HG03097 (cell line): ENCODE results near the gene FTCD.
"Not testable (repeated sequence)": the region's sequence is repeated elsewhere in the genome, so short reads cannot be mapped to it uniquely, and the experiment has no call there.

Source experiments
- ATAC-seq: cut with Tn5 transposase; IDR thresholded peaks from one replicate; pipeline ENCODE4 v1.9.1; 2021; ENCODE audit not compliant: unreplicated experiment, low FRiP score

Gene FTCD

GRCh38 chr21:46188226-46189212 is 33.1 kb upstream of the FTCD start:
- ATAC-seq = no peak

- ATAC-seq = no peak
These were observed 32.4 kb upstream of the FTCD start for GRCh38 chr21:46187814-46188213.

GRCh38 chr21:46187261-46187660 is 31.9 kb upstream of the FTCD start:
- no peak for ATAC-seq

GRCh38 chr21:46185716-46186115 is 30.3 kb upstream of the FTCD start:
- ATAC-seq = no peak

GRCh38 chr21:46184625-46185555 is 29.5 kb upstream of the FTCD start:
- ATAC-seq = no peak

- no peak for ATAC-seq
These were observed 28.7 kb upstream of the FTCD start, which contains the start of gene SPATC1L for GRCh38 chr21:46183910-46184624. TSS of gene SPATC1L (minus strand) at chr21:46184459. CDS start at chr21:46182816, 1,643 bp downstream.

GRCh38 chr21:46183337-46183909 is 28.0 kb upstream of the FTCD start:
- ATAC-seq = not testable (repeated sequence)

GRCh38 chr21:46182548-46183336 is 27.4 kb upstream of the FTCD start:
- no peak for ATAC-seq

- no peak for ATAC-seq
These were observed 26.7 kb upstream of the FTCD start for GRCh38 chr21:46181953-46182547.

- no peak for ATAC-seq
These were observed 26.1 kb upstream of the FTCD start for GRCh38 chr21:46181436-46181835.

GRCh38 chr21:46180778-46181391 is 25.5 kb upstream of the FTCD start:
- no peak for ATAC-seq

GRCh38 chr21:46180079-46180722 is 24.8 kb upstream of the FTCD start:
- no peak for ATAC-seq

GRCh38 chr21:46179708-46180078 is 24.3 kb upstream of the FTCD start:
- no peak for ATAC-seq

GRCh38 chr21:46178961-46179360 is 23.6 kb upstream of the FTCD start:
- no peak for ATAC-seq

GRCh38 chr21:46176443-46177129 is 21.2 kb upstream of the FTCD start:
- ATAC-seq = not testable (repeated sequence)

GRCh38 chr21:46173573-46173972 is 18.2 kb upstream of the FTCD start:
- no peak for ATAC-seq

- no peak for ATAC-seq
These were observed 17.6 kb upstream of the FTCD start for GRCh38 chr21:46172863-46173528.
